BLaER1 (cell line): ENCODE measurements around the gene TARBP1.

Experiments
- H3K27ac ChIP-seq: shearing (Covaris generic); formaldehyde crosslinking; 2 replicates; pipeline ENCODE4 v1.8.1; 2022
- H3K27me3 ChIP-seq: shearing (Covaris generic); formaldehyde crosslinking; 2 replicates; pipeline ENCODE4 v1.8.1; 2022
- H3K36me3 ChIP-seq: shearing (Covaris generic); formaldehyde crosslinking; 2 replicates; pipeline ENCODE4 v1.8.1; 2022
- H3K4me1 ChIP-seq: shearing (Covaris generic); formaldehyde crosslinking; 2 replicates; pipeline ENCODE4 v1.8.1; 2022
- H3K4me2 ChIP-seq: shearing (Covaris generic); formaldehyde crosslinking; 2 replicates; pipeline ENCODE4 v1.8.1; 2022
- H3K4me3 ChIP-seq: shearing (Covaris generic); formaldehyde crosslinking; 2 replicates; pipeline ENCODE4 v1.8.1; 2022
- H3K9ac ChIP-seq: shearing (Covaris generic); formaldehyde crosslinking; 2 replicates; pipeline ENCODE4 v1.8.1; 2022
- H3K9me3 ChIP-seq: shearing (Covaris generic); formaldehyde crosslinking; 2 replicates; pipeline ENCODE4 v1.8.1; 2022
- H4K20me1 ChIP-seq: shearing (Covaris generic); formaldehyde crosslinking; 2 replicates; pipeline ENCODE4 v1.8.1; 2022
- Cebpa-rat ChIP-seq: shearing (Covaris generic); IDR thresholded peaks from 2 replicates; pipeline ENCODE4 v1.8.1; 2022

Gene TARBP1

DNA sequence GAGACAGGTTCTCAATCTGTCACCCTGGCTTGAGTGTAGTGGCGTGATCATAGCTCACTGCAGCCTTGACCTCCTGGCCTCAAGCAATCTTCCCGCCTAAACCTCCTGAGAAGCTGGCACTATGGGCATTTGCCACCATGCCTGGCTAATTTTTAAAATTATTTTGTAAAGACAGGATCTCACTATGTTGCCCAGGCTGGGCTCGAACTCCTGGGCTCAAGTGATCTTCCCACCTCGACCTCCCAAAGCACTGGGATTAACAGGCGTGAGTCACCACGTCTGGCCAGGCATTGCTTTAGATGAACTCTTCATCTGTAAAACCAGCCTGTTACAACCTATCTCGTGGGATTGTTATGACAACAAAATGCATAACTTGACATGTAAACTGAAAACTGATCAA, 103.3 kb downstream of the TARBP1 start:
- Histone ChIP-seq H3K9me3 (peaks cover 3% of the 10 kb centered on the region; the same call in 1 of the 2 replicates), H3K27ac (no peak overlapping the region), H3K27me3 (no peaks in the 10 kb centered on the region), H3K36me3 (peaks cover 56% of the 10 kb centered on the region), H3K9ac (no peak overlapping the region), H3K4me2 (peak overlapping the region; percentile 90; the same call in 1 of the 2 replicates), H3K4me1 (peaks cover 23% of the 10 kb centered on the region), H4K20me1 (no peaks in the 10 kb centered on the region), H3K4me3 (no peak overlapping the region)
- no peak for TF ChIP-seq Cebpa-rat

DNA sequence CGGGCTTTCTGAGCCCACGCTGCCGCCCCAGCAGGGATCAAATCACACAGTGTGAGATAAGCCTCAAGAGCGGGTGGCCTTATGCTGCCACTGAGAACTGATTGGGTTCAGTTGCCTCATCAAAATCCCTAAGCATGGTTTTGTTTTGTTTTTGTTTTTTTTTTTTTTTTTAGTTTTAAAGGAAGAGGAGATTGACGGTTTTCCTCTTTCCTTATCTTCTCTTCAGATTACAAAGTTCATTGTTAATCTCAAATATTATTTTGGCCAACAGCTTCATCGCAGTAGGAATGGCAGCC, 105.1 kb downstream of the TARBP1 start:
- H3K9me3 ChIP-seq, result no peaks in the 10 kb centered on the region
- no peaks in the 10 kb centered on the region for H4K20me1 ChIP-seq
- peak overlapping the region; percentile 75 for H3K4me3 ChIP-seq
- H3K4me1 ChIP-seq, result peaks cover 23% of the 10 kb centered on the region
- H3K27ac ChIP-seq, result peak overlapping the region; percentile 91
- peak overlapping the region; percentile 90 for H3K4me2 ChIP-seq
- H3K9ac ChIP-seq, result peak overlapping the region; percentile 87
- no peaks in the 10 kb centered on the region for H3K27me3 ChIP-seq
- no peak for TF ChIP-seq Cebpa-rat
- peaks cover 39% of the 10 kb centered on the region for H3K36me3 ChIP-seq

GRCh38 chr1:234373064-234373958, 105.7 kb downstream of the TARBP1 start, which contains the start of gene COA6:
Gene COA6, plus strand, starts transcription at chr1:234373456. Its CDS starts 11 bp downstream, at chr1:234373467.
- Histone ChIP-seq H3K4me2 (peak within 1 kb of the TSS; percentile 90), H3K27me3 (no peaks in the 10 kb centered on the region), H3K4me1 (peaks cover 23% of the 10 kb centered on the region), H3K9ac (peak within 1 kb of the TSS; percentile 87), H3K36me3 (peaks cover 33% of the 10 kb centered on the region), H3K9me3 (no peaks in the 10 kb centered on the region), H4K20me1 (no peaks in the 10 kb centered on the region), H3K4me3 (peak within 1 kb of the TSS; percentile 75), H3K27ac (peak within 1 kb of the TSS; percentile 91)
- no peak for TF ChIP-seq Cebpa-rat

DNA sequence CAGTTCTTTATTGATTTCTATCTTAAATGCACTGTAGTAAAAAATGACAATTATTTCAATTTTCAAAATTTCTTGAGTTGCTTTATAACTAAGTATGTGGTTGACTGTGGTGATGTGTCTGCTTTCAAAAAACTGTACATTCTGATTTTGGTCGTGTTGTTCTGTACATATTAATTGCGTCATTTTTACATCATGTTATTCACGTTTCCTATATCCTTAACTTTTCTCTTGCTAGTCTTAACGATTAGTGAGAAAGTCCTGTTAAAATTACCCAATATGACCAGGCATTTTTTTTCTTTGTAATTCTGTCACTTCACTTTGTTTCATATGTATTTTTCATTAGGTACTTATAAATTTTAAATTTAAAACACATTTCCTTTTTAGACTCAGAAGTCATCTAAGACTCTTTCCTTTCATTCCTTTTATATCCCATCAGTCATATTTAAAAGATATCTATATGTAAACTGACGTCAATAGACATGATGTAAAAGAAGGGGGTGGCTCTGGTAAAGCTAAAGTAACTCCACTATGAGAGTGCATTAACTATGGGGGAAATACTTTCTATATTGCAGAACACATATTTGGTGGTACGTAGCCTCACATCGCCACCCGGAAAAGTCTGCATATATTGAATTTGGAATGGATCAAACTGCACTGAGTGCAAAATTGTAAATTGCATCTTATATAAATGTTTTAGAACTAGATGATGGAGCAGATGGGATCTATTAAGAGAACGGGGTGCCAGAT, 106.8 kb downstream of the TARBP1 start:
- TF ChIP-seq Cebpa-rat, result no peak
- Histone ChIP-seq H3K9ac (peak overlapping the region; percentile 87), H3K4me3 (peak overlapping the region; percentile 75), H3K27ac (peak overlapping the region; percentile 91), H4K20me1 (no peaks in the 10 kb centered on the region), H3K27me3 (no peaks in the 10 kb centered on the region), H3K4me2 (peak overlapping the region; percentile 82), H3K36me3 (peaks cover 22% of the 10 kb centered on the region), H3K9me3 (no peaks in the 10 kb centered on the region), H3K4me1 (peaks cover 23% of the 10 kb centered on the region)

DNA sequence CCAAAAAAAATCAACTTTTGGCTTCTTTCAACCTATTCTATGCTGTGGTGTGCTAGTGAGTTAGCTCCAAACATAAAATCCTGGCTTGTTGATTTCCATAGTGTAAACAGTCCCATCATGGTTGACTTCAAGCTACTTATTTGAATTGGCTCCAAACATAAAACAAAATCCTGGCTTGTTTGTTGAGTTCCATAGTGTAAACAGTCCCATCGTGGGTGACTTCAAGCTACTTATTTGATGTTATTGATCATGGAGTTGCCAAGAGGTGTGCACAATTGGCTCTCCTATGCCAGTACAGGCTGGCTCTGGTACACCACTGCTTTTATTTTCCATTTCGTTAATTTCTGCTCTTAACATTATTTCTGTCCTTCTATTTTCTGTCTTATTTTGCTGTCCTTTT, 107.6 kb downstream of the TARBP1 start:
- Histone ChIP-seq H3K4me1 (peaks cover 23% of the 10 kb centered on the region), H3K36me3 (peaks cover 14% of the 10 kb centered on the region), H3K27me3 (no peaks in the 10 kb centered on the region), H3K4me2 (no peak overlapping the region), H3K9ac (no peak overlapping the region), H3K27ac (no peak overlapping the region), H3K9me3 (no peaks in the 10 kb centered on the region), H4K20me1 (no peaks in the 10 kb centered on the region), H3K4me3 (no peak overlapping the region)
- no peak for TF ChIP-seq Cebpa-rat

DNA sequence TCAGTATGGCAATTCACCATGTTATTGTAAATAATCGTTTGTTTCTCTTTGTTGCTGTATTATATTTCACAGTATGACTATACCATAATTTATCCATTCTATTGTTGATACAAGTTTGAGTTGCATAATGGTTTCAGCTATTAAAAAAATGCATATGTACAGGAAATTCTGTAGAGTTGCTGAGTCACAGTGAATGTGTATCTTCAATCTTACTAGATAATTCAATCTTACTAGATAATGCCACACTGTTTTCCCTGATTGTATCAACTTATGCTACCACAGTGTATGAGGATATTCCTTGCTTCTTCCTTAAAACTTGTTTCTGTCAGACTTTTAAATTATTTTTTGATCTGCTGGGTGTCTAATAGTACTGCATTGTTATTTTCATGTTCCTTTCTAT, 109.2 kb downstream of the TARBP1 start:
- no peak overlapping the region for H3K4me3 ChIP-seq
- H3K9ac ChIP-seq, result no peak overlapping the region
- H3K27ac ChIP-seq, result no peak overlapping the region

DNA sequence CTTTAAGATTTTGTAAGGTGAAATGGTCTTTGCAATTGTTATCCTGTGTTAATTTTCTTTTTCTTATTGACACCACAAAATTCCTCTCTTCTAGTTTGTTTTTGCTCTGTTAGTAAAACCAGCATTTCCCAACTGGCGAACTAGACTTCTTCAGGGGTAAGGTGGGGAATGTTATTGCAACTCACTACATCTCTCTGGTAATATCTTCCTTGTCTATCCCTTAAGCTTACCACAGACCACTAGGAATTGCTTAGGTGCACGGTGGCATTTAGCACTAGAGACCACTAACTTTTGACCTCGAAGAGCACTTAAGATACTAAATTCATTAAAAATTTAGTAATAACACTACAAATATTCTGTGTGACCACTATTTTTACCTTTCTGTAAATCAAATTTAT, 109.9 kb downstream of the TARBP1 start:
- H3K27me3 ChIP-seq, result no peaks in the 10 kb centered on the region
- H3K4me1 ChIP-seq, result peaks cover 7% of the 10 kb centered on the region
- H3K36me3 ChIP-seq, result no peaks in the 10 kb centered on the region
- TF ChIP-seq Cebpa-rat, result no peak
- H3K4me2 ChIP-seq, result no peak overlapping the region
- H3K9me3 ChIP-seq, result no peaks in the 10 kb centered on the region
- H3K27ac ChIP-seq, result no peak overlapping the region
- H3K9ac ChIP-seq, result no peak overlapping the region
- H3K4me3 ChIP-seq, result no peak overlapping the region
- H4K20me1 ChIP-seq, result no peaks in the 10 kb centered on the region

More for the DNA sequence above, 109.2 kb downstream of the TARBP1 start:
- Histone ChIP-seq H4K20me1 (no peaks in the 10 kb centered on the region), H3K27me3 (no peaks in the 10 kb centered on the region), H3K4me1 (peaks cover 15% of the 10 kb centered on the region), H3K9me3 (no peaks in the 10 kb centered on the region), H3K36me3 (no peaks in the 10 kb centered on the region), H3K4me2 (no peak overlapping the region)
- TF ChIP-seq Cebpa-rat, result no peak

DNA sequence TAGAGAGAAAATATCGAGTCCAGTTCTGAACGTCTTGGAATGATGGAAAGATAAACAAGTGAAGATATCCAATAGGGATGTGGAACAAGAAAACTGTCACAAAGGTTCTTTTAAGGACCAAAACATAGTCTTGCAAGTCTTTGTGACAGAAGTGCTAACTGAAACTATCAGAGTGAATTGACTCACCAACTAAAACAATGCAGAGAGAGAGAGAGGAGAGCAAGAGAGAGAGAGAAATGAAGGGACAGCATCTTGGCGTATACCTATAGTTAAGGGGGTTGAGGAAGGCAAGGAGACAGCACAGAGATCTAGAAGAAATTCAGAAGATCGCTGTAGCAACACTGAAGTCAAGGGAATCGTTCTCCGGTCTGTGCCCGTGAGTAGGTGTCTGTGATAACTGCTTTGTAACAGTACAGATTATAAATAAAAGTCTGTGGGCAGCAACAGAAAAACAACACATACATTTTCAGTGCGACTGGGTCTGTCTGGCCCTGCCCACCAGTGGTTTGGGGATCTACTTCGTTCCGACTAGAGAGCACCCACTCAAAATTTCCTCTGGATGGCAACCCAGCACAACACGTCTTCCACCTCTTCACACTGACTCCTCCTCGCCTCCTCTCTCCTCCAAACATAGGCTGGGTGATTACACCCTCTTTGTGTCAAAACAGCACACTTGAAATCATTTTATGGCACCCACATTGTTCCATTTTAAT, 110.5 kb downstream of the TARBP1 start:
- no peaks in the 10 kb centered on the region for H3K36me3 ChIP-seq
- no peak for TF ChIP-seq Cebpa-rat
- no peak overlapping the region for H3K27ac ChIP-seq
- no peaks in the 10 kb centered on the region for H4K20me1 ChIP-seq
- H3K9ac ChIP-seq, result no peak overlapping the region
- no peaks in the 10 kb centered on the region for H3K27me3 ChIP-seq
- H3K4me3 ChIP-seq, result no peak overlapping the region
- no peaks in the 10 kb centered on the region for H3K9me3 ChIP-seq
- H3K4me2 ChIP-seq, result no peak overlapping the region
- H3K4me1 ChIP-seq, result peaks cover 7% of the 10 kb centered on the region

- H3K27me3 ChIP-seq, result no peaks in the 10 kb centered on the region
- H3K9ac ChIP-seq, result no peak overlapping the region
- no peak overlapping the region for H3K27ac ChIP-seq
- no peak for TF ChIP-seq Cebpa-rat
- H3K9me3 ChIP-seq, result no peaks in the 10 kb centered on the region
- no peak overlapping the region for H3K4me3 ChIP-seq
- H3K4me1 ChIP-seq, result no peaks in the 10 kb centered on the region
- H3K4me2 ChIP-seq, result no peak overlapping the region
- no peaks in the 10 kb centered on the region for H3K36me3 ChIP-seq
- H4K20me1 ChIP-seq, result no peaks in the 10 kb centered on the region
Observed at GRCh38 chr1:234362558-234362957, 116.4 kb downstream of the TARBP1 start.
